ENCODE measurements around the gene HOATZ. TPM values are rescaled to one million over a fixed set of nuclear protein-coding genes. Genes with fewer than 3 reads are reported as not detected.

HOATZ gene
- total RNA-seq: 0.50 TPM in 1 of 2 replicates, not detected in the other

GRCh38 chr11:111514216-111515031 lies at the start of gene HOATZ:
HOATZ (plus strand) TSS chr11:111514778; CDS start chr11:111514785, 7 bp downstream.

GRCh38 chr11:111512296-111513239 lies 2.0 kb upstream of the HOATZ start, which contains the start of gene BTG4:
BTG4 (minus strand) TSS chr11:111512386; CDS start chr11:111498776, 13,610 bp downstream.

GRCh38 chr11:111540114-111540936 lies 25.7 kb downstream of the HOATZ start, which contains the start of gene LAYN:
LAYN (plus strand) TSS chr11:111540720; CDS start chr11:111540844, 124 bp downstream.

Other genes starting within 250 kb of the HOATZ start
- gene POU2AF3, start 216.2 kb upstream of the HOATZ start, total RNA-seq: 0.17 and 0.45 TPM in 2 replicates
- gene POU2AF1, start 135.5 kb upstream of the HOATZ start, total RNA-seq: not detected in 2 replicates
- 0.15 and 0.17 TPM in 2 replicates for gene BTG4, start 2.4 kb upstream of the HOATZ start, total RNA-seq
- 46.4 and 52.0 TPM in 2 replicates for gene LAYN, start 25.9 kb downstream of the HOATZ start, total RNA-seq
- 8.3 and 9.1 TPM in 2 replicates for gene SIK2, start 87.7 kb downstream of the HOATZ start, total RNA-seq

Measured in bronchus fibroblast of lung (primary cell).